Stimulated activated CD8-positive, alpha-beta memory T cell treated with anti-CD3 and anti-CD28 coated beads, Interleukin-12 subunit alpha, Interleukin-12 subunit beta, amount 100 ng/mL, for 4 hours (primary cell): Measurements from ENCODE around the gene USP9X.
"Not testable (repeated sequence)": the region's sequence is repeated elsewhere in the genome, so short reads cannot be mapped to it uniquely, and the experiment has no call there.

Experiments used
- DNase-seq: peaks from one replicate; pipeline ENCODE4 v3.0.0-alpha.2; 2020; ENCODE audit warnings: low read depth

USP9X gene

GRCh38 chrX:41186946-41187345, 101.7 kb downstream of the USP9X start:
- DNase-seq = not testable (repeated sequence)

- no peak for DNase-seq
These were observed 103.9 kb downstream of the USP9X start for GRCh38 chrX:41189156-41189555.

- DNase-seq = no peak
These were observed 107.6 kb downstream of the USP9X start for GRCh38 chrX:41192880-41193279.

DNA sequence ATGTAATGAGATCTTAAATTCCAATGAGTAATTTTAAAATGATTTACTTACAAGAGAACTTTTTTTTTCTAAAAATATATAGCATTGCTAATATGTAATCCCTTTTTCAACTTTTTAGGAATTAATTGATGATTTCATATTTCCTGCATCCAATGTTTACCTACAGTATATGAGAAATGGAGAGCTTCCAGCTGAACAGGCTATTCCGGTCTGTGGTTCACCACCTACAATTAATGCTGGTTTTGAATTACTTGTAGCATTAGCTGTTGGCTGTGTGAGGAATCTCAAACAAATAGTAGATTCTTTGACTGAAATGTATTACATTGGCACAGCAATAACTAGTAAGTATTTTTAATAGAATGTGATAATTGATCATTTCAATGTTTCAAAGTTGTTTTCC, 113.2 kb downstream of the USP9X start:
- no peak for DNase-seq

DNA sequence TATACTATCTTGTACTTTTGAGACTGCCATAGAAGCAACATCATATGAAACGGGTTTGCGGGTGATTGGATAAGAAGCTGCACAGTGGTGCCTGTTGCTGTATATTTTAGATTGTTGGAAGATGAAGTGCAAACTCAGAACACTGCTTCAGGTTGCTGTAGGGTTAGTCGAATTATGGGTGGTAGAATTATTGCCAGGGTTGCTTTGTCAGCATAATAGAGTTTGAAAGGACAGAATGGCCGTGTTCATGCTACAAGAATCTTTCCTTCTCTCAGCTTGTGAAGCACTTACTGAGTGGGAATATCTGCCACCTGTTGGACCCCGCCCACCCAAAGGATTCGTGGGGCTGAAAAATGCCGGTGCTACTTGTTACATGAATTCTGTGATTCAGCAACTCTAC, 115.5 kb downstream of the USP9X start:
- no peak for DNase-seq

GRCh38 chrX:41209853-41210252, 124.6 kb downstream of the USP9X start:
- DNase-seq = no peak

- no peak for DNase-seq
These were observed 139.4 kb downstream of the USP9X start for GRCh38 chrX:41224605-41225004.

DNA sequence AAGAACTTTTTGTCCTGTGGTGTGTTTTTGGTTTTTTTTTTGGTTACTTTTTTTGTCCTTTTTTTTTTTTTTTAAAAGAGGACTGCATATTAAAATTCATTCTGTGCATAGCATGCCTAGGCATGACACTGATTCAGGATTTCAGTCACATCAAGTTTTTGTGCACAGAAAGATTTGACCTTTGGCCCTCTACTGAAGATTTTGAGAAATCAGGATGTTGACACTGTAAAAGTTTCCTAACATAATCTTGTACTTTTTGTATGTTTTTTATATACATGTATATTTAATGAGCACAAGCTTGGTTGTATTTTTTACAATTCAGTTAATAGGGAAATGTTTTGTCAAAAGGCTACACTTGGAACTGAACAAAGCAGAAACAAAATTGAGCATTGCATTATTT, 148.7 kb downstream of the USP9X start:
- no peak for DNase-seq

GRCh38 chrX:41234471-41234870, 149.2 kb downstream of the USP9X start:
- not testable (repeated sequence) for DNase-seq

DNA sequence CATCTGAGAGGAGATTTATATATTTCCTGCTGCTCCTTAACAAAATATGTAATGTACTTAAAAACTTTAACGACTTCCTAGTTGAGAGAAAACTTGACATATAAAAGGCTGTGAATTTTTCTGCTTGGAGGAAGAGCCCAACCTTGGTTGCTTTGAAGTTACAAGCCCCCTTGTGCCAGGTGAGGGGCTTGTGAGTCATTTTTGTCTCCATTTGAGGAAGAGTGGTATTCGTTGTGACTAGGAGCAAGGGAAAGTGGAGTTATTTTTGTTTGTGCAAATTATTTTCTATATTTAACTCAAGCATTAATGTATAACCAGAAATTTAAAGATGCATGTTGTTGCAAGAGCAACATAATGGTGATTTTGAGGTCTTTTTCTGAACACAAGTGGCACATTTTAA, 149.7 kb downstream of the USP9X start:
- no peak for DNase-seq

GRCh38 chrX:41236629-41237028, 151.4 kb downstream of the USP9X start:
- no peak for DNase-seq

- no peak for DNase-seq
These were observed 155.3 kb downstream of the USP9X start for GRCh38 chrX:41240509-41240908.

- DNase-seq = no peak
These were observed 156.7 kb downstream of the USP9X start for GRCh38 chrX:41241962-41242361.

DNA sequence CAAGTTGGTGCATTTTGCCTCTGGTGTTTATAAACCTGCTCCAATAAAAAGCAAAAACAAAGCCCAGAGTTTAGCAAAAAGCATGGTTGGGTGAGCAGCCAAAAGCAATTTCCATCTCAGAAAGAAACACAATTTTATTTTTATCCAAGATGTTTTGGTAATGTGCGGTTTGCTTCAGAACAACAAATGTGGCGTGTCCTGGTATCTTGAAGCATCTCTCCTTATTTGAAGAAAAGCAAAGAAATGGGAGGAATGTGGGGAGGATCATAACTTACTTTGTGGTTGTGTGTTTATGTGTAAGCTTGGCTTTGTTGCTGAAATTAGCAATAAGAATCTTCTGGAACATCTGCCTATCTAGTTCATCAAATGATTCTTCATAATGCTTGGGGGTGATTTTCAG, 160.4 kb downstream of the USP9X start:
- DNase-seq = no peak

- DNase-seq = no peak
These were observed 165.6 kb downstream of the USP9X start for GRCh38 chrX:41250867-41251266.

GRCh38 chrX:41257801-41258200, 172.6 kb downstream of the USP9X start:
- no peak for DNase-seq

- DNase-seq = no peak
These were observed 173.0 kb downstream of the USP9X start for GRCh38 chrX:41258226-41258625.

DNA sequence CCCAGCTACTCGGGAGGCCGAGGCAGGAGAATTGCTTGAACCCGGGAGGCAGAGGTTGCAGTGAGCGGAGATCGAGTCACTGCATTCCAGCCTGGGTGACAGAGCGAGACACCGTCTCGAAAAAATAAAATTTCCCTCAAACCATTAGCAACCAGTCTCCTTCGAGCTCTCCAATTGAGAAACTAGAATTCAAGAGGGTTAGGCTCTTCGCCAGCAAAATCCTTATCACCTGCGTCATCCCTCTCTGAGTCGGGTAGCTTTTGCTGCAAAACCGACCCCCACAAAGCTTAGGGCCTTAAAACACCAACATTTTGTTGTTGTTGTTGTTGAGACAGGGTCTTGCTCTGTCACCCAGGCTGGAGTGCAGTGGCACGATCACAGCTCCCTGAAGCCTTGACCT, 173.6 kb downstream of the USP9X start:
- no peak for DNase-seq

- no peak for DNase-seq
These were observed 174.3 kb downstream of the USP9X start for GRCh38 chrX:41259516-41259915.

GRCh38 chrX:41265615-41266014, 180.4 kb downstream of the USP9X start:
- DNase-seq = peak; percentile 15

GRCh38 chrX:41273638-41274037, 188.4 kb downstream of the USP9X start:
- no peak for DNase-seq

DNA sequence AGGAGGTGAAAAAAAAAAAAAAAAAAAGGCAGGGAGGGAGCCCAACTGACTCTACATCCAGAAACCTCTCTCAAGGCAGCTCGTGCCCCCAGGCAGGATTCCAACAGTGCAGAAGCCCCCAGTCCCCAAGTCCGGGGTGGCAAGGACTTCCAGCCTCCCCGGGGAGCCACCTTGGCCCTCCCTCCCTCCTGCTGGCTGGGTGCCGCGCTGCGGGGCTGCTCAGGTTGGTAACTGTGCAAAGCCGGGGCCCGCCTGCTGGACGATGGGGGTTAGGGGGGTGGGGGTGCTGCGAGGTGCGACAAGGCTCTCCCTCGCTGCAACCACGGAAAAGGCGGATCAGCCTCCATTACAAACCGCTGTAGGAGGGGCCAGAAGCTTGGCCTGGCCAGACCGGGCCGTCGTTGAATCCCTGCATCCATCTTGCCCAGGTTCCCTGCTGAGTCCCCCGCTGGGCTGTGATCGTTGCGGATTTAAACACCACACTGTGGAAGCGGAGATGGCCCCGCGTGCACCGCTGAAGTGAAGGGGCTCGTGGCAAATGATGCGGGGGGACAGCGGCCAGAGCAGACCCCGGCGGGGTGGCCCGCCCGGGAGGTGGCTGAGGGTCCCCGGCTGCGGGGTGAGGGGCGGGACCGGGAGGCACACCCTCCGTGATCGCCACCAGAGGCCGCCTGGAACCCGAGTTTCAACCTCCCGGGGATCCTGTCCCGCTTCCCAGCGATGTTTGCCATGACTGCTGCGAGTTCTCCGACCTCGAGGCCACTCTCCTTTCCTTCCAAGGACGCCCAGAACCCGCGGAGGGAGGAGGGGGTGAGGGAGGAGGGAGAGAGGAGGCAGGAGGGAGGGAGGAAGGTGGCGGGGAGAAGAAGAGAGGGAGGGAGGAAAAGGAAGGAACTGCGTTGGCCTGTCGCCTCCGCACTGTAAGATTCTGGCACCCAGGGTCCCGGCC, 190.7 kb downstream of the USP9X start:
- DNase-seq = peak; percentile 18

DNA sequence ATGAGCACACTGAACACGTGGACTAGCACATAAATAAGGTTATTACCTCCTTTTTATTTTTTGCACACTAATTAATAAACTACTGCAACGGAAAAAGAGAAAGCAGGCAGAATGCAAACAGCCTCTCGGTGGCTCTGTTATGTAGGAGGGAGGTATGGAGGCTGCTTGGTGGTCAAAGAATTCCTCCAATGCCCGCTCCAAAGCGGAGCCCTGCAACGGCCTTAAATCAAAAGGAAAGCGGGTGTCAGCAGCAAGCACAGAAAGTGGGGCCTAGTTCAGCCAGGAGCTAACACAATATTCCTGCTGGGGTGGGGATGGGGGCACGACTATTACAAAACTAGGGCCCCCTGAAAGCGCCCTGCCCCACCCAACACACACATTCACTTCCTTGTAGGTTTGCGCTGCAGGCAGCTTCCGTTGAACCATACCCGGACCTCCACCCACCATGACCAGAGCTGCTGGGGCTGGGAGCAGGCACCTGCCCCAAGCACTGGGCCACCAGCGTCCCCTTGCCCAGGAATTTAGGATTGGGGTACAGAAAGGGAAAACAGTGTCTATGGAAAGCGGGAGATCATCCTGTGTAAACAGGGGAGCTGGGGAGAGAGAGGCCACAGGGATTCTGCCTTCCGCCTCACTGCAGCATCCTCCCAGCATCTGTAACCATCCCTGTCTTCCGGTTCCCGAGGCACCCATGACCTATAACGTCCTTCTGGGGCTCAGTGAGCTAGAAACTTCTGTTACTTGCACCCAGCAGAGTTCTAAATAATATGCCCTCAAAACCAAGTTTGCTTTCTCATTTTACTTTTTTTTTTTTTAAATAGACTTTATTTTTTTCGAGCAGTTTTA, 191.6 kb downstream of the USP9X start:
- DNase-seq = no peak
